Neural cell (in vitro differentiated cells): ENCODE measurements around the gene ABCA2. TPM values are rescaled to one million over a fixed set of nuclear protein-coding genes. Genes with fewer than 3 reads are reported as not detected.

Source experiments
- H2AFZ ChIP-seq: fragments of 200-600, 300-800 bp; sonication (generic), shearing (Covaris generic); 2 replicates; pipeline ENCODE4 v1.6.0; 2014; ENCODE audit warnings: low read depth, mild to moderate bottlenecking, antibody characterized with exemption, low read length, moderate library complexity
- H3F3A ChIP-seq: fragments of 200-600 bp; shearing (Covaris generic); 2 replicates; pipeline ENCODE4 v1.6.1; 2016; ENCODE audit warnings: mild to moderate bottlenecking, moderate library complexity, mixed read lengths, antibody characterized with exemption, low read length; ENCODE audit not compliant: insufficient read depth, poor library complexity, severe bottlenecking
- H3K27ac ChIP-seq: fragments of 200-600, 300-800 bp; sonication (generic), shearing (Covaris generic); 2 replicates; pipeline ENCODE4 v1.5.1; 2014; ENCODE audit warnings: mild to moderate bottlenecking, low read length, moderate library complexity
- H3K27me3 ChIP-seq: fragments of 300-800, 200-600 bp; sonication (generic), shearing (Covaris generic); 2 replicates; pipeline ENCODE4 v1.6.0; 2014; ENCODE audit warnings: mild to moderate bottlenecking, low read depth, low read length, moderate library complexity; ENCODE audit not compliant: insufficient read depth
- H3K36me3 ChIP-seq: fragments of 300-800, 200-600 bp; sonication (generic), shearing (Covaris generic); 2 replicates; pipeline ENCODE4 v1.5.1; 2014; ENCODE audit warnings: mild to moderate bottlenecking, antibody characterized with exemption, low read length, moderate library complexity; ENCODE audit not compliant: insufficient read depth
- H3K4me2 ChIP-seq: fragments of 300-800, 200-600 bp; sonication (generic), shearing (Covaris generic); 2 replicates; pipeline ENCODE4 v1.6.0; 2014; ENCODE audit warnings: mild to moderate bottlenecking, low read length
- H3K4me3 ChIP-seq: fragments of 300-800, 200-600 bp; sonication (generic), shearing (Covaris generic); 2 replicates; pipeline ENCODE4 v1.5.1; 2014; ENCODE audit warnings: mild to moderate bottlenecking, low read length, moderate library complexity
- H3K79me2 ChIP-seq: fragments of 200-600 bp; shearing (Covaris generic); replicated peaks from 2 replicates; pipeline ENCODE4 v1.6.0; 2014; ENCODE audit warnings: mild to moderate bottlenecking, low read length, moderate library complexity; ENCODE audit not compliant: insufficient read depth
- H3K9ac ChIP-seq: fragments of 300-800, 200-600 bp; sonication (generic), shearing (Covaris generic); 2 replicates; pipeline ENCODE4 v1.6.1; 2016; ENCODE audit warnings: mild to moderate bottlenecking, low read length, mixed read lengths
- H3K9me2 ChIP-seq: fragments of 200-600 bp; shearing (Covaris generic); 2 replicates; pipeline ENCODE4 v1.6.1; 2016; ENCODE audit warnings: mild to moderate bottlenecking, low read length, mixed read lengths; ENCODE audit not compliant: insufficient read depth
- H3K9me3 ChIP-seq: fragments of 200-600, 300-800 bp; sonication (generic), shearing (Covaris generic); 2 replicates; pipeline ENCODE4 v1.6.1; 2016; ENCODE audit warnings: mild to moderate bottlenecking, mixed run types, low read length, moderate library complexity, mixed read lengths
- H4K20me1 ChIP-seq: fragments of 200-600 bp; shearing (Covaris generic); 2 replicates; pipeline ENCODE4 v1.6.1; 2016; ENCODE audit warnings: mild to moderate bottlenecking, mixed run types; ENCODE audit not compliant: insufficient read depth
- CTCF ChIP-seq: fragments of 450-650 bp; IDR thresholded peaks from 2 replicates; pipeline ENCODE4 v1.5.1; 2014; ENCODE audit warnings: antibody characterized with exemption, mild to moderate bottlenecking, moderate library complexity; ENCODE audit not compliant: poor library complexity, severe bottlenecking
- EP300 ChIP-seq: fragments of 450-650 bp; conservative IDR thresholded peaks from 2 replicates; pipeline ENCODE4 v1.6.1; 2014; ENCODE audit warnings: antibody characterized with exemption, mild to moderate bottlenecking, moderate library complexity; ENCODE audit not compliant: poor library complexity, severe bottlenecking
- EZH2 ChIP-seq: fragments of 200-600, 300-800 bp; shearing (Covaris generic), sonication (generic); IDR thresholded peaks from 2 replicates; pipeline ENCODE4 v1.6.1; 2014; ENCODE audit warnings: antibody characterized with exemption, low read length, borderline replicate concordance, mild to moderate bottlenecking; ENCODE audit not compliant: insufficient read depth, poor library complexity, severe bottlenecking
- MXI1 ChIP-seq: fragments of 450-650 bp; conservative IDR thresholded peaks from 2 replicates; pipeline ENCODE4 v1.6.1; 2014; ENCODE audit warnings: antibody characterized with exemption, mild to moderate bottlenecking; ENCODE audit not compliant: poor library complexity, severe bottlenecking
- POLR2AphosphoS5 ChIP-seq: IDR thresholded peaks from 2 replicates; pipeline ENCODE4 v1.6.1; 2012
- RAD21 ChIP-seq: fragments of 450-650 bp; conservative IDR thresholded peaks from 2 replicates; pipeline ENCODE4 v1.6.1; 2014; ENCODE audit warnings: antibody characterized with exemption, mild to moderate bottlenecking, moderate library complexity
- REST ChIP-seq: IDR thresholded peaks from 2 replicates; pipeline ENCODE4 v1.6.1; 2012; ENCODE audit warnings: borderline replicate concordance
- SMC3 ChIP-seq: fragments of 450-650 bp; conservative IDR thresholded peaks from 2 replicates; pipeline ENCODE4 v1.6.1; 2014; ENCODE audit warnings: antibody characterized with exemption, mild to moderate bottlenecking, moderate library complexity; ENCODE audit not compliant: poor library complexity
- TAF1 ChIP-seq: IDR thresholded peaks from 2 replicates; pipeline ENCODE4 v1.6.1; 2012; ENCODE audit warnings: low read depth
- polyA plus RNA-seq: library from polyadenylated mRNA; depleted of rRNA; stranded (reverse); fragments of >200 nt; gene quantifications from 2 replicates; pipeline ENCODE4 v1.2.3, GENCODE V29; 2014

The ABCA2 gene
- polyA plus RNA-seq, 1 donor from 2014 or later = 30.6 TPM

- Histone ChIP-seq H3K4me3 (no peak overlapping the region), H3K79me2 (no peaks in the 10 kb centered on the region), H3F3A (no peaks in the 10 kb centered on the region), H4K20me1 (no peaks in the 10 kb centered on the region), H3K4me2 (no peak overlapping the region), H3K9me2 (no peaks in the 10 kb centered on the region), H3K9ac (no peak overlapping the region), H3K27me3 (peaks cover 35% of the 10 kb centered on the region), H2AFZ (no peak overlapping the region), H3K36me3 (no peaks in the 10 kb centered on the region), H3K9me3 (no peaks in the 10 kb centered on the region), H3K27ac (no peak overlapping the region)
- TF ChIP-seq CTCF (no peak), RAD21 (no peak), EP300 (no peak), REST (no peak), EZH2 (no peak), SMC3 (no peak), MXI1 (no peak), POLR2AphosphoS5 (no peak), TAF1 (no peak)
Measured at GRCh38 chr9:136984464-136985026, 43.5 kb downstream of the ABCA2 start.

- Histone ChIP-seq H3F3A (no peaks in the 10 kb centered on the region), H3K36me3 (no peaks in the 10 kb centered on the region), H3K9me2 (no peaks in the 10 kb centered on the region), H4K20me1 (no peaks in the 10 kb centered on the region), H3K4me3 (no peak overlapping the region), H3K4me2 (no peak overlapping the region), H3K9ac (no peak overlapping the region), H2AFZ (no peak overlapping the region), H3K9me3 (no peaks in the 10 kb centered on the region), H3K27ac (no peak overlapping the region), H3K79me2 (no peaks in the 10 kb centered on the region), H3K27me3 (peaks cover 35% of the 10 kb centered on the region)
- TF ChIP-seq RAD21 = no peak
- TF ChIP-seq MXI1 = no peak
- no peak for TF ChIP-seq REST
- no peak for TF ChIP-seq EZH2
- TF ChIP-seq TAF1 = no peak
- no peak for TF ChIP-seq SMC3
- TF ChIP-seq CTCF = no peak
- TF ChIP-seq POLR2AphosphoS5 = no peak
- no peak for TF ChIP-seq EP300
Measured at GRCh38 chr9:136983656-136984314, 44.3 kb downstream of the ABCA2 start.
